Measurements from ENCODE around the gene YTHDF1. TPM values are rescaled to one million over a fixed set of nuclear protein-coding genes. Genes with fewer than 3 reads are reported as not detected.
A peak's percentile ranks its signal among the peaks of the same experiment; 100 is the strongest.

The YTHDF1 gene
- total RNA-seq, 2 donors from 2014 or later, result 64.9 to 73.2 TPM

GRCh38 chr20:63215101-63216040 is 560 bp downstream of the YTHDF1 start:
- Mint-ChIP-seq H3K27me3 (ENCODE audit: insufficient read depth) (peaks cover 6% of the 10 kb centered on the region), H3K4me1 (peaks cover 33% of the 10 kb centered on the region), H3K27ac (peak overlapping the region; percentile 98), H3K9me3 (no peaks in the 10 kb centered on the region), H3K36me3 (ENCODE audit: low read depth) (peaks cover 42% of the 10 kb centered on the region), H3K4me3 (peak overlapping the region; percentile 99)
- Histone ChIP-seq H3K9me3 (ENCODE audit: control insufficient read depth, low read length) (no peaks in the 10 kb centered on the region), H3K27me3 (ENCODE audit: control insufficient read depth, insufficient read depth, low read length, poor library complexity, severe bottlenecking) (peaks cover 6% of the 10 kb centered on the region), H3K4me1 (ENCODE audit: control insufficient read depth, insufficient read depth, low read length) (peaks cover 5% of the 10 kb centered on the region), H3K36me3 (ENCODE audit: control insufficient read depth, insufficient read depth, low read length) (peaks cover 39% of the 10 kb centered on the region), H3K4me3 (ENCODE audit: low read length) (peak overlapping the region; percentile 97), H3K9ac (ENCODE audit: extremely low read depth, low read length, poor library complexity, severe bottlenecking) (peak overlapping the region; percentile 97), H3K27ac (ENCODE audit: low read depth, low read length) (peak overlapping the region; percentile 52)
- 3 to 7% methylated on average over 26 to 81 of the region's 81 CpGs for WGBS, 2 experiments (ENCODE audit: insufficient coverage in 1 of 2, insufficient read length in 1 of 2)
- TF ChIP-seq CTCF (conservative IDR thresholded peaks at IDR 0.05), result peak; percentile 67
- DNase-seq, result peak; percentile 85

GRCh38 chr20:63214514-63214913 is 1.4 kb downstream of the YTHDF1 start:
- Histone ChIP-seq H3K36me3 (ENCODE audit: control insufficient read depth, insufficient read depth, low read length) (peaks cover 47% of the 10 kb centered on the region), H3K27me3 (ENCODE audit: control insufficient read depth, insufficient read depth, low read length, poor library complexity, severe bottlenecking) (no peaks in the 10 kb centered on the region), H3K9ac (ENCODE audit: extremely low read depth, low read length, poor library complexity, severe bottlenecking) (peak overlapping the region; percentile 97), H3K4me1 (ENCODE audit: control insufficient read depth, insufficient read depth, low read length) (peaks cover 5% of the 10 kb centered on the region), H3K27ac (ENCODE audit: low read depth, low read length) (peak overlapping the region; percentile 67), H3K4me3 (ENCODE audit: low read length) (peak overlapping the region; percentile 97), H3K9me3 (ENCODE audit: control insufficient read depth, low read length) (no peaks in the 10 kb centered on the region)
- H3K27me3 Mint-ChIP-seq (ENCODE audit: insufficient read depth), result peaks cover 1% of the 10 kb centered on the region
- H3K27ac Mint-ChIP-seq, result peak overlapping the region; percentile 98
- TF ChIP-seq CTCF (conservative IDR thresholded peaks at IDR 0.05), result no peak
- DNase-seq, result no peak
- peaks cover 51% of the 10 kb centered on the region for H3K36me3 Mint-ChIP-seq (ENCODE audit: low read depth)
- 63 to 64% methylated on average over 6 of the region's 6 CpGs for WGBS, 2 experiments (ENCODE audit: insufficient coverage in 1 of 2, insufficient read length in 1 of 2)
- peaks cover 33% of the 10 kb centered on the region for H3K4me1 Mint-ChIP-seq
- H3K9me3 Mint-ChIP-seq, result no peaks in the 10 kb centered on the region
- peak overlapping the region; percentile 99 for H3K4me3 Mint-ChIP-seq

GRCh38 chr20:63212792-63213191 is 3.1 kb downstream of the YTHDF1 start:
- DNase-seq, result no peak
- Mint-ChIP-seq H3K36me3 (ENCODE audit: low read depth) (peaks cover 65% of the 10 kb centered on the region), H3K4me3 (peak overlapping the region; percentile 26), H3K9me3 (no peaks in the 10 kb centered on the region), H3K4me1 (peaks cover 33% of the 10 kb centered on the region), H3K27me3 (ENCODE audit: insufficient read depth) (no peaks in the 10 kb centered on the region), H3K27ac (peak overlapping the region; percentile 86)
- H3K36me3 ChIP-seq (ENCODE audit: control insufficient read depth, insufficient read depth, low read length), result peaks cover 63% of the 10 kb centered on the region
- H3K4me1 ChIP-seq (ENCODE audit: control insufficient read depth, insufficient read depth, low read length), result peaks cover 5% of the 10 kb centered on the region
- no peaks in the 10 kb centered on the region for H3K9me3 ChIP-seq (ENCODE audit: control insufficient read depth, low read length)
- no peak overlapping the region for H3K9ac ChIP-seq (ENCODE audit: extremely low read depth, low read length, poor library complexity, severe bottlenecking)
- H3K4me3 ChIP-seq (ENCODE audit: low read length), result peak overlapping the region; percentile 97
- no peaks in the 10 kb centered on the region for H3K27me3 ChIP-seq (ENCODE audit: control insufficient read depth, insufficient read depth, low read length, poor library complexity, severe bottlenecking)
- no peak overlapping the region for H3K27ac ChIP-seq (ENCODE audit: low read depth, low read length)
- WGBS, 2 experiments (ENCODE audit: insufficient coverage in 1 of 2, insufficient read length in 1 of 2), result 94 to 97% methylated on average over 5 of the region's 5 CpGs
- no peak for TF ChIP-seq CTCF (conservative IDR thresholded peaks at IDR 0.05)
